Gastrocnemius medialis (tissue), 4 donors: ENCODE results near the gene LNX1. TPM values are rescaled to one million over a fixed set of nuclear protein-coding genes. Genes with fewer than 3 reads are reported as not detected.

Experiments
- ATAC-seq, 2 donors: fragments of 150-250 bp; one replicate each; pipeline ENCODE4 v1.9.1; 2016
- DNase-seq, 2 donors: peaks; one replicate each; pipeline ENCODE4 v3.0.0-alpha.2; 2019
- H3K27ac ChIP-seq, 4 donors: fragments of 200-600 bp; sonication (generic); 1 replicate in 1 of 4; 2 replicates in 3 of 4; pipeline ENCODE4 v1.5.1; 2016 to 2018; ENCODE audit warnings: mild to moderate bottlenecking in 2 of 4, moderate library complexity in 1 of 4
- H3K27me3 ChIP-seq, 3 donors: fragments of 200-600 bp; sonication (generic) in 2 of 3; 1 replicate in 1 of 3; 2 replicates in 2 of 3; pipeline versions ENCODE4 v1.5.1 to v1.6.0; 2016 to 2019; ENCODE audit warnings: mild to moderate bottlenecking in 1 of 3, moderate library complexity in 1 of 3
- H3K36me3 ChIP-seq, 2 donors: fragments of 200-600 bp; sonication (generic) in 1 of 2; one replicate each; pipeline ENCODE4 v1.5.1; 2017 to 2018
- H3K4me1 ChIP-seq, 2 donors: fragments of 200-600 bp; sonication (generic) in 1 of 2; one replicate each; pipeline ENCODE4 v1.5.1; 2016 to 2017; ENCODE audit warnings: mild to moderate bottlenecking in 2 of 2
- H3K4me3 ChIP-seq, 4 donors: fragments of 200-600 bp; sonication (generic) in 3 of 4; 1 replicate in 1 of 4; 2 replicates in 3 of 4; pipeline ENCODE4 v1.5.1; 2016 to 2019; ENCODE audit warnings: mild to moderate bottlenecking in 2 of 4
- H3K9me3 ChIP-seq, 3 donors: fragments of 200-600 bp; sonication (generic) in 2 of 3; 1 replicate in 1 of 3; 2 replicates in 2 of 3; pipeline ENCODE4 v1.5.1; 2016 to 2019
- POLR2A ChIP-seq, 2 donors: fragments of 450-650 bp; IDR thresholded peaks; one replicate each; pipeline ENCODE4 v1.6.1; 2017; ENCODE audit warnings: antibody characterized with exemption in 2 of 2, mild to moderate bottlenecking in 2 of 2, moderate library complexity in 2 of 2
- in situ Hi-C, 4 donors: fragments of 200-750 bp; cut with MboI; loops; one replicate each; pipeline versions ENCODE4 v1.15.0 to v1.8.0; 2017; ENCODE audit warnings: low sequenced_read_pairs in 4 of 4
- intact Hi-C: fragments of 100-400 bp; cut with DNase I; formaldehyde crosslinking; loops from one replicate; pipeline ENCODE4 v1.15.1; 2023; ENCODE audit warnings: low total_unique reads
- total RNA-seq, 4 donors: library from RNA; depleted of rRNA; stranded (reverse); fragments of >200 nt; gene quantifications; one replicate each; pipeline versions ENCODE4 v1.1.0 to v1.2.3, GENCODE V29; 2016
- TF ChIP-seq, protein P1 (sequence below), 5 experiments: fragments of 450-650 bp in 3 of 5; fragments of 200-600 bp in 2 of 5; sonication (generic) in 2 of 5; IDR thresholded peaks in 4 of 5; conservative IDR thresholded peaks in 1 of 5; 1 replicate in 4 of 5; 2 replicates in 1 of 5; pipeline ENCODE4 v1.5.1; 2016 to 2019; ENCODE audit warnings: antibody characterized with exemption in 5 of 5, mild to moderate bottlenecking in 3 of 5, moderate library complexity in 3 of 5

The LNX1 gene
- total RNA-seq, 4 donors from 2014 or later = 7.0 to 12.3 (median 11.0) TPM

DNA sequence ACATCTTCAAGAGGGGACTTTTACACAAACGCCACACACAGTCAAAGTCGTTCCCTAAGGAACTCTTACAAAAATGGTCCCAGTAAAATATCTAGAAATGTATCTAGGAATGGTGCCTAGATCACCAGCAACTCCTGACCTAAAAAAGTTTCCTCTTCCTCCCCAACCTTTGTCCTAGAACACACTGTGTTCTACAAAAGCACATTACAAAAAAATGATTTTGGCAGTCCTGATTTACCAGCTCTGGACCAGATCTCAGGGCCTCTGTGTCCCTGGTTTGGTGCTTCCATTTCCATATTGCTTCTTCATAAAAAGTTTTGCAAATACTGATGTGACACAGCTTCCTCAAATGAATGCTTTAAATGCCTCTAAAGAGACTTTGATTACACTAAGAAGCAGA is 55.0 kb downstream of the LNX1 start:
- no peak overlapping the region for H3K4me3 ChIP-seq
- no peaks in the 10 kb centered on the region for H3K27me3 ChIP-seq
- H3K9me3 ChIP-seq = no peaks in the 10 kb centered on the region
- peaks cover 3 to 9% of the 10 kb centered on the region in 2 donors for H3K4me1 ChIP-seq
- H3K27ac ChIP-seq = peak overlapping the region; percentile 34 to 64 (median 56)
- ATAC-seq (peak in 1 of 2 donors; percentile 30), DNase-seq (no peak)
- H3K36me3 ChIP-seq = no peaks in the 10 kb centered on the region
- intact Hi-C loops = no loop called here
- TF ChIP-seq POLR2A (IDR thresholded peaks at IDR 0.05) = no peak
- TF ChIP-seq, protein P1, sequence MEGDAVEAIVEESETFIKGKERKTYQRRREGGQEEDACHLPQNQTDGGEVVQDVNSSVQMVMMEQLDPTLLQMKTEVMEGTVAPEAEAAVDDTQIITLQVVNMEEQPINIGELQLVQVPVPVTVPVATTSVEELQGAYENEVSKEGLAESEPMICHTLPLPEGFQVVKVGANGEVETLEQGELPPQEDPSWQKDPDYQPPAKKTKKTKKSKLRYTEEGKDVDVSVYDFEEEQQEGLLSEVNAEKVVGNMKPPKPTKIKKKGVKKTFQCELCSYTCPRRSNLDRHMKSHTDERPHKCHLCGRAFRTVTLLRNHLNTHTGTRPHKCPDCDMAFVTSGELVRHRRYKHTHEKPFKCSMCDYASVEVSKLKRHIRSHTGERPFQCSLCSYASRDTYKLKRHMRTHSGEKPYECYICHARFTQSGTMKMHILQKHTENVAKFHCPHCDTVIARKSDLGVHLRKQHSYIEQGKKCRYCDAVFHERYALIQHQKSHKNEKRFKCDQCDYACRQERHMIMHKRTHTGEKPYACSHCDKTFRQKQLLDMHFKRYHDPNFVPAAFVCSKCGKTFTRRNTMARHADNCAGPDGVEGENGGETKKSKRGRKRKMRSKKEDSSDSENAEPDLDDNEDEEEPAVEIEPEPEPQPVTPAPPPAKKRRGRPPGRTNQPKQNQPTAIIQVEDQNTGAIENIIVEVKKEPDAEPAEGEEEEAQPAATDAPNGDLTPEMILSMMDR (IDR thresholded peaks at IDR 0.05 in 4 of 5, conservative IDR thresholded peaks at IDR 0.05 in 1 of 5) = no peak
- in situ Hi-C loops = no loop called here

DNA sequence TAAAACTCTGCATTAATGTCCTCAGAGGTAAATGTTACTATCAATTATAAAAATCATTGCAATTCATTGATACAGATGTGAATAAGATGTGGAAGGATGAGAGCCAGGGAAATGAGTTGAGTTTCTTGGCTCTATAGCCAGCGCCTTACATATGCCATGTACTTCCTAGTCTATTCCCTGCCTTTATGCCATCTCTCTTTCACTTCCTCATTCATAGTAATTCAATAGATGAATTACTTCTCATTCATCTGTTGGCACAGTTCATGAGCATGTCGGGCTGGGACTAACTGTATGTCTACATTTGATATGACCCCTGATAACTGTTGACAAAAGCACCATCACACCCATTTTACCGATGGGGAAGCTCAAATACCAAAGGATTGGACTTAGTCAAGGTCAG is 55.7 kb downstream of the LNX1 start:
- TF ChIP-seq, protein P1 (IDR thresholded peaks at IDR 0.05 in 4 of 5, conservative IDR thresholded peaks at IDR 0.05 in 1 of 5) = no peak
- no peak for TF ChIP-seq POLR2A (IDR thresholded peaks at IDR 0.05)
- intact Hi-C loops = no loop called here
- Histone ChIP-seq H3K27ac (peak overlapping the region; percentile 34 to 58 (median 56)), H3K4me3 (no peak overlapping the region), H3K9me3 (no peaks in the 10 kb centered on the region), H3K36me3 (no peaks in the 10 kb centered on the region), H3K4me1 (peaks cover 3 to 9% of the 10 kb centered on the region in 2 donors), H3K27me3 (no peaks in the 10 kb centered on the region)
- ATAC-seq = no peak
- DNase-seq = no peak
- in situ Hi-C loops = no loop called here

DNA sequence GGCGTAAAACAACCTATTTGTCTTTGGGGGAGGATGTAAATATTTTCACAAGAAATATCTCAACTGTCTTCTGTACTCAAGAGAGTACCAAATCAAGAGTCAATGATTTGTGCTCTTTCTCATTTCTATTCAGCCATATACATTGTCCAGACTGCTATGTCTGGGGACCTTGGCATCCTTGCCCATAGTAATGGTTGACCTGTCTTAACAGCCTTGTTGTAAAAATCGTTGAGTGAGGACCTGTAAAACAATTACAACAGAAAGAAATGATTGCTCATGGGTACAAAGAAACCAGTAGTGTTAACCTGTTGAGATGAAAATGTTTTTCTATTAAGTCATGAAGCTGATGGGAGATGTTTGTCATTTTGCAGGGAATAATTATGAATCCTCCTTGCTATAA is 56.6 kb downstream of the LNX1 start:
- H3K36me3 ChIP-seq = no peaks in the 10 kb centered on the region
- intact Hi-C loops (no loop called here), in situ Hi-C loops (no loop called here)
- H3K27me3 ChIP-seq = no peaks in the 10 kb centered on the region
- no peak overlapping the region for H3K27ac ChIP-seq
- peaks cover 3 to 9% of the 10 kb centered on the region in 2 donors for H3K4me1 ChIP-seq
- no peak for TF ChIP-seq POLR2A (IDR thresholded peaks at IDR 0.05)
- TF ChIP-seq, protein P1 (IDR thresholded peaks at IDR 0.05 in 4 of 5, conservative IDR thresholded peaks at IDR 0.05 in 1 of 5) = no peak
- no peaks in the 10 kb centered on the region for H3K9me3 ChIP-seq
- no peak overlapping the region for H3K4me3 ChIP-seq
- no peak for DNase-seq
- no peak for ATAC-seq

DNA sequence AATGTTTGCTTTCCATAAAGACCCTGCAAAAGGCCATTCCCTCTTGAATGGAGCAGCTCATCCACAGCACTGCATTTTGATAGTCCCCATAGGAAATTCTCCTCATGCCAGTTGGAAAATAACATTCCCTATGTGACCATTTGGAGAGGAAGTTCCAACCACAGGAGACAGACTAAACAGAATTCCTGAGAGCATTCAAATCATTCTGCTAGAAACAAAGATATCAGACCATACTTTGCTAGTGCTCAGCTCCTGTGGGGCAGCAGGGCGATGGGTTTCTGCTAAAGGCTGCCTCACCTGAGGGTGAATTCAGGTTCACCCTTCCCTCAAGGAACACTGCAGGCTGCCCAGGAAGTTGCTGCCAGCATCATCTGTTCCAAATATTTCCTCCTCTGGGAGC is 58.8 kb downstream of the LNX1 start:
- intact Hi-C loops = no loop called here
- ATAC-seq = no peak
- no peak for DNase-seq
- Histone ChIP-seq H3K4me1 (peaks cover 3% of the 10 kb centered on the region in 2 donors), H3K4me3 (no peak overlapping the region), H3K27ac (peak overlapping the region in 2 of 4 donors; percentile 2 to 8), H3K9me3 (no peaks in the 10 kb centered on the region), H3K27me3 (no peaks in the 10 kb centered on the region), H3K36me3 (no peaks in the 10 kb centered on the region)
- in situ Hi-C loops = no loop called here
- TF ChIP-seq, protein P1 (IDR thresholded peaks at IDR 0.05 in 4 of 5, conservative IDR thresholded peaks at IDR 0.05 in 1 of 5) = no peak
- TF ChIP-seq POLR2A (IDR thresholded peaks at IDR 0.05) = no peak

DNA sequence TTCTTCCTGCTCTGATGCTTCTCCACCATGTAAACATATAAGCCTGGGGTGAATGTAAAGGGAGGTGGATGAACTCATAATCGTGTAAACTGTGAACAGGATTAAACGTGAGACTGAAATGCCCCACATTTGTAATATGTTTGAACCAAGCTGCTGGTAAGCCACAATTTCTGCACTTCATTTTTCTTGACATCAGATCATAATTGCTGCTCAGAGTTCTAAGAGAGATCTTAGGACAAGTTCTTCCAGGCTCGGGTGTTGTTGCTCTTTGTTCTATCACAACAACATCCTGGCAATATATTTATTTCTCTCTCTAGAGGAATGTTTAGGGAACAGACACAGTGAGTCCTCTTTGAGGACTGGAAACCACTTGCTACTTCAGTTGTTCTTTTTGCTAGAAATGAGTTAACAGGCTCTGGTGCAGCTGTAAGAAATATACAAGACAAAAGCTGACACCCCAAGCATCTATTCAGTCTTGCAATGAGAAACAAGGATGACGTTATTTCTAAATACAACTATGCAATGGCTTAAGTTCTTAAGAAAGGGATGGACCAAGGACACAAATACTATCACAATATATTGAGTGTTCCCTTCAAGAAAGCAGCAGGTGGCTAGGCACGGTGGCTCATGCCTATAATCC is 59.6 kb downstream of the LNX1 start:
- Histone ChIP-seq H3K27me3 (no peaks in the 10 kb centered on the region), H3K4me1 (peaks cover 3% of the 10 kb centered on the region in 2 donors), H3K4me3 (no peak overlapping the region), H3K36me3 (no peaks in the 10 kb centered on the region), H3K27ac (peak overlapping the region in 2 of 4 donors; percentile 2 to 43), H3K9me3 (no peaks in the 10 kb centered on the region)
- intact Hi-C loops = no loop called here
- in situ Hi-C loops = no loop called here
- ATAC-seq (peak; percentile 72 to 74), DNase-seq (no peak)
- TF ChIP-seq, protein P1 (IDR thresholded peaks at IDR 0.05 in 4 of 5, conservative IDR thresholded peaks at IDR 0.05 in 1 of 5) = no peak
- no peak for TF ChIP-seq POLR2A (IDR thresholded peaks at IDR 0.05)
